GM03348 (cell line): ENCODE results near the gene EN1.

Source experiments
- DNase-seq: peaks from one replicate; pipeline ENCODE4 v3.0.0; 2012; ENCODE audit warnings: low spot score

Gene EN1

DNA sequence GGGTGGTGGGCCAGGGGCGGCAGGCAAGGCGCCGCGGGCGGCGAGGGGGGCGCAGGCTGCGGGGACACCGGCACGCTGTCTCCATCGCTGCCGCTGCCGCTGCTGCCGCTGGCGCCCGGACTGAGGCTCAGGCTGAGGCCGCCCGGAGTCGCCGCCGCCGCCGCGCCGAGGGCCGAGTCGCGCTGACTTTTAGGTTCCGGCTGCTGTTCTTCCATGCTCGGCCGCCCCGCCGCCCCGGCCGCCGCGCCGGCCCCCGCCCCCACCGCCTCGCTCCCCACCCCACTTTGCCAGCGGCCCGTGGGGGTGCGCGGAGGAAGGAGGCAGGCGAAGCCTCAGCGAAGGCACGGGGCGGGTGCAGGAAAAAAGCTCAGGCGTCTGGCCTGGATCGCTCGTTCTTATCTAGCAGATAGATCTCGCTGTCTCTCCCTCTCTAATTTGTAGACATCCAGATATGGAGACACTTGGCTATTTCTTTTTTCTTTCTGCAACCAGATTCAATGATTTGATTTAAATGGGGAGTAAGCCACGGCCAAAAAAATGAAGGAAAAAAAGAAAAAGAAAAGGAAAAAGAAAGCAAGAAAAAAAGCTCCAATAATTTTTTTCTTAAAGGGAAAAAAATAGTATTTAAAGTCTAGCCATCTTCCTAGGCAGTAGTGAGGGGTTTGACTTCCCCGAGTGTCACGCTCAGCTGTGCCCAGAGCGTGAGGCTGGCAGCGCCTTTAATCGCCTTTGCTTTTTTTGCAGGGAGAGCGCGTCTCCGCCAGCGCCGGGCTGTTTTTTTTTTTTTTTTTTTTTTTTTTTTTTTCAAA, at the start of gene EN1:
EN1 (minus strand) TSS at position 696 of the 809 bp plus-strand sequence; CDS start at position 215, 481 bp downstream.
- peak; percentile 84 for DNase-seq

DNA sequence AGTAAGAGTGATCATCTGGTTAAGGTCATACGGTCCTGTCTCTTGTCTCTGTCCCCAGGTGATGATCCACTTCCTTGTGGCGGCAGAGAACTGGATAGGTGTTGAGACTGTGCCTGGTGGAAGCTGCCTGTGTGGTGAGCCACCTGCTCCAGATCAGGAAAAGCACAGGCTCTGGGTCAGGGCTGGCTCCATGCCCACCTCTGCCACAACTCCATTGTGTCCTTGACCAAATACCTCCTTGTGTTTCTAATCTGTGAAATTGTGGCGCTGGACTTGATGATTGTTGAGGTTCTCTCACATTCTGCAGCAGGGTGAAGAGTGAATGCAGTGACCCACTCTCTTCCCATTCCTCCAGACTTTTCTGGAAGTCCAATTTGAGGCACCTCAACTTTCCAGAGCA, 45.7 kb upstream of the EN1 start:
- no peak for DNase-seq

DNA sequence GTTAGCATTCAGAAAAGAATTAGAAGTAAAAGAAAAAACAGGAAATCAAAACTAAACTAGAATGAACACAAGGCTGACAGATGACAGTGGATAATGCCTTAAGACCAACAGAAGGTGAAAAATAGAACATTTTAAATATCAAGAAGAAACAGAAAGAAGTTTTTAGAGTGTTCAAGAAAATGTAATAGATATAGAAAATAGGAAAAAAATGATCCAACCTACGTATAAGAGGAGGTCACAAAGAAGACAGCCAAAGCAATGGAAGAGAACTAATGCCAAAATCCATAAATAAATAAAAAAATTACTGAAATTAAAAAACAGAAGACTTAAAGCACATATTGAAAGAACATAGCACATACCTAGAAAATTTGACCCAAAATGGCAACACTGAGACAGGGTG, 42.5 kb upstream of the EN1 start:
- no peak for DNase-seq

DNA sequence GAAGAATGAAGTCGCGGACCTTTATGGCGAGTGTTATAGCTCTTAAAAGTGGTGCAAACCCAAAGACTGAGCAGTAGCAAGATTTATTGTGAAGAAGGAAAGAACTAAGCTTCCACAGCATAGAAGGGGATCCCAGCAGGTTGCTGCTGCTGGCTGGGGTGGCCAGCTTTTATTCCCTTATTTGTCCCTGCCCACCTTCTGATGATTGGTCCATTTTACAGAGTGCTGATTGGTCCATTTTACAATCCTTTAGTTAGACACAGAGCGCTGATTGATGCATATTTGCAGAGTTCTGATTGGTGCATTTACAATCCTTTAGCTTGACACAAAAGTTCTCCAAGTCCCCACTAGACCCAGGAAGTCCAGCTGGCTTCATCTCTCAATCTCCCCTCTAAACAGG, 36.3 kb upstream of the EN1 start:
- no peak for DNase-seq

DNA sequence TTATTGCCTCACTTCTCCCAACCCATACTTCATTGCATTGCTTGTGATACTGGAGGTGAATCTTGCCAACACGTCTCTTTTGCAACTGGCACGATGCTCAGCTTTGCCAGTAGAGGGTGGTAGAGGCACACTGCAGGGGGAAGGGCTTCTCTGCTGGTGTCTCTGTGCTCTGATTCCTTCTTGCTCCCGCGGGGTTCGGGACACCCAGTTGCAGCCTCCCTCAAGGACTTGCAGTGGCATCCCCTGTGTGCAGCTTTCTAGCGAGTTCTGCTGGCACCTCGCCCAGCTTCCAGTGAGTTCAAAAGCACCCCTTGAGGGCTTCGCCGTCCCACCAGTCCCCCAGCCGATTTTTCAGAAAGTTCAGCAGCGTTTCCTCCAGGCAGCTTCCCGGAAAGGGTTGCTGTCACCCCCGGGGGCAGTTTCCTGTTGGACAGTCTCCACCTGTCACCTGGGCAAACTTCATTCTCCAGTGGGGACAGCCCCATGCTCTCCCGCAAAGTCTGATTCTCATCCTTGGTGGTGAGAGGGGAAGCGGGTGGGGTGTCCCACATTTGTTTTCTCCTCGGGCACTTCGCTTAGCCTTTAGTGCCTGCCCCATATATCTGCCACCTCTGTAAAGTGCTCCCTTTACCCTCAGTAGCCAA, 35.4 kb upstream of the EN1 start:
- DNase-seq, result peak; percentile 79

DNA sequence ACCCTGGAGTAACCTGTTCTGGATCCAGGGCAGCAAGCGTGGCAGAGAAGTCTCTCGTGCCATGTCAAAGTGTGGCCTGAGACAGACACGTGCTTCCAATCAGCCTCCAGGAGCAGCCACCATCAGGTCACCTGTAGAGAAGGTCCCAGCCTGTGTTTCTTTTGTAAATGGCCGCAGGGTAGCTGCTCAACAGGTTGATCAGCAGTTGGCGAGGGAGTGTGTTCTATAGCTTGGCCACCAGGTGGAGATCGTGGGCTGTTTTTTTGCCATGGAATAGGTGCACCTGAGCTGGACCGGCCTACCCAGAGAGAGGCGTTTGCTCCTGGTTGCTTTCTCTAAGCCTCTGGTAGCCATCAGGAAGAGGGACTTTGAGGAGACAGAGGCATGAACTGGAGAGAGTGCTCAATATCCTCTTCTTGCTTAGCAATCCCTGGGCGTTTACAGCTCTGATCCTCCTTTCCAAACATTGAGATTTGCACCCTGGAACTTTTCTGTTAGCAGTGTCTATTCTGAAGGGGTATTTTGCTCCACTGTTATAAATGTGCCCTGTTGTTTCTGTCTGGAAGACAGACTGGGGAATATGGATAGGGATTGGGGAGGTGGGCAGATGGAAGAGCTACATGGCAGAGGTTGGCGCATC, 34.2 kb upstream of the EN1 start:
- DNase-seq, result peak; percentile 60

DNA sequence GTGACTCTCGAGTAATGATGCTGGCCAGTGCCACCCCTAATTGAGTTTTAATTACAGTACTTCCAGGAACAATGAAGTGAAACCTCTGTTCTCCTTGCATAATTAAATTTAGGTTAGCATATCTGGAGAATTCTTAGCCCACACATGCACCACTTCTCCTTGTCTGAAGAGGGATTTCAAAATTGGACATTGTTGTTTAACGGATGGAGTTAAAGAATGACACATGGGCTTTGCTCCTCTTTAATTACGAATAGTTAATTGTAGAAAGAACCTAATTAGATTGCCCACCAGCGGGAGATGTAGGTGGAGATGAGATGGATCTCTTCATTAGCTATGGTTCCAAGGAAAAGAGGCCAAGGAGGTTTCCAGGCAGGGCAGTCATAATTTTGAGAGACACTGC, 33.1 kb upstream of the EN1 start:
- no peak for DNase-seq

DNA sequence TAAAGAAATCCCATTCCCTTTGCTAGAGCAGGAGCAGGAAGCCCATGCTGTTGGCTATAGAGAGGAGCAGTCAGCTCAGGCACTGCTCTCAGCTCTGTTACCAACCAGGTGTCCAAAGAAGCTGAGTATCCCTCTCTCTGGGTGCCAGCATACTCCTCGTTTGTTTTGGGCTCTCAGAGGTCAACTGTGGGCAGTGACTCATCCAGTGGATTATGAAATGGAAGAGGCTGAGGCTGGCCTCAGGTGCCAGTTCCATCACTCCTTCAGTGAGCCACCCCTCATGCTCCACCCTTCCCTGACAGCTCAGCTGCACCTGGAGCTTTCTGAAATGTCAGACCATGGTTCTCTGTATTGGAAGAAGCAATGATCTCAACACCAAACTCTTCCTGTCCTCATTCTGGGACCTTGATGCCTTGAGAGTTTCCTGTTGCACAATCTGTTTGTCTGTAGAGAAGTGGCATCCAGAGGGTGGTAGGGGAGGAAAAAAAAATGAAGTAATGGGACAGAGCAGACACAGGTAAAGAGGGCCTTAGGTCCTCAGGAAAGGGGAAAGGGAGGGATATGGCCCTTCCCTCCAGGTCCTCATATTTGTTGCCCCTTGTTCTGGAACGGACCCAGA, 31.2 kb upstream of the EN1 start:
- no peak for DNase-seq

DNA sequence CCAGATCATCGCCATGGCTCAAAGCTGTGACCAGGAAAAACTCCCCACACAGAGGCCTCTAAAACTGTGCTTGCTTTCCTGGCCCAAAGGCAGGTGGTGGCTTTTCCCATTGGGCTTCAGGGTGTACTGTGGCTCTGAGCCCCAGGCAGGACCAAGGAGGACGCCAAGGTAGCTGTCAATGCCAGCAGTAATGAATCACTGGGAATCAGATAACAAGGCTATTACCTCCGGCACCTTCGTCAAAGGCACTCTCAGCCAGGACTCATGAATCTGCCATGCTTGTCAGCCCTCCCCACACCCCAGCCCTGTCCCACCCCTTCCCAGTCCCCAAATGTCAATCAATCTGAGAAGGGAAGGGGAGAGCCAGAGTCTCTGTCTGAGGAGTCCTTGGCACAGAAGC, 27.9 kb upstream of the EN1 start:
- DNase-seq, result no peak

DNA sequence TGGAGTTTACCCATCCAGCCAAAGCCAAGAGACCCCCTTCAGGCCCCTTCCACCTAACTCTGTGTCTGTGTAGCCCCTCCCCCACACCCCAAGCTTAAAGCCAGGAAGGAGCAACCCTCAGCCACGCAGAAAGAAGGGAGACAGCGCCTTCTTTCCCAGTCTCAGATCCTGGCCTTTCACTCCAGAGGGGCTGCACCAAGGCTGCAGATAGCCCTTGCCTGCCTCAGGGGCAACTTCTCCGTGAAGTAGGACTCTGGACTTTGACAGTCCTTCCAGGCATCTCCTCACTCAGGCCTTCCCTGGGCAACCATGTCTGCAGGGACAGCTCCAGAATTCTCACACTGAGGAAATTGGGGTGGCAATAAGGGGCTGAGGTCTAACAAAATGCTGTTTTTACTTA, 26.9 kb upstream of the EN1 start:
- DNase-seq, result no peak

DNA sequence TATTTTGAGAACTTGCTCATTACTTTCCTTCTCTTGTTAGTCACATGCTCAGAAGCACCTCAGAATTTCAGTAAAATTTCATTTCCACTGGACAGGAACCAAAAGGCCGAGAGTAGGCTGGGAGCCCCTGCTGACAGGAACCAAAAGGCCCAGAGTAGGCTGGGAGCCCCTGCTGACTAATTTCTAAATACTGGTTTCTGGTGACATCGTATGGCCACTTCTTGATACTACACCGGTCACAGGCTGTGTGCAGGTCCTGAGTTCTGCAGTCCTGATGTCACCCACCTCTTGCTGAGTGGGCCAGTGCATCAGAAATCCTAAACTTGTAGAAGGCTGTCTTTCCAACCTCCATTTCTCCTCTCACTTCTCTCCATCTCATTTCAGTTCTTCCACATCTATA, 17.7 kb upstream of the EN1 start:
- peak; percentile 66 for DNase-seq

DNA sequence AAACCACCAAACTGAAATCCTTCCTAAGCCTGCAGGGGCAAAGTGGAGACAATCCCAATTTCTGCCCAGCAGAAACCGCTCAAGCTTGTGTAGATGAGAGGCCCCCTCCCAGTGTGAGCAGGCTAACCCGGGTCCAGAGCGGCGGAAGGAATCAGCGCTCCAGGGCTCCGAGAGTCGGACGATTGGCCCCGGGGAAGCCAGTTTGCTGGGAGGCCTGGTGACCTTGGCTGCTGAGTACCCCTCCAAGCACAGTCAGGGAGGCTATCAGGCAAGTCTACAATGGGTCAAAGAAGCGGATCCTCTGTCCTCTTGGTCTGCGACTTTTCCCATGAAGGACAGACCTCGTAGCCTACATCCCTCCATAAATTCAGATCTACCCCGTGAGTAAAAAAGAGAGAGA, 16.8 kb upstream of the EN1 start:
- no peak for DNase-seq

DNA sequence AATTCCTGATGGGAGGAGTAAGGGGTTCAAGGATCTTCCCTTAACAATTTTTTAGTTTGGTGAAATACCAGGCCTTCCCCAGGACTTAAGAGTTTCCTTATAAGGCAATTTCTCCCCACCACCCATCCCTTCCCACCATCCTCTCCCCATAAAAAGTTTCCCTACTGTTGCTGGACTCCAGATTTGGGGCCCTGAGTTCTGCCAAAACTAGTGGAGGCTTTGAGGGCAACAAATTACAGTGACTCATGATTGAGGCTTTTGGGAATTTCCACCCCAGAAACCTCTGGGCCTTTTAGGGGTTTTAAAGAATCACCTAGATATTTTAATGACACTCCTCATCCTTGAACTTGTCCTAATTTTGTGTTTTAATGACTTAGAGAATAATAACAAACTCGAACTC, 14.3 kb upstream of the EN1 start:
- peak; percentile 55 for DNase-seq

DNA sequence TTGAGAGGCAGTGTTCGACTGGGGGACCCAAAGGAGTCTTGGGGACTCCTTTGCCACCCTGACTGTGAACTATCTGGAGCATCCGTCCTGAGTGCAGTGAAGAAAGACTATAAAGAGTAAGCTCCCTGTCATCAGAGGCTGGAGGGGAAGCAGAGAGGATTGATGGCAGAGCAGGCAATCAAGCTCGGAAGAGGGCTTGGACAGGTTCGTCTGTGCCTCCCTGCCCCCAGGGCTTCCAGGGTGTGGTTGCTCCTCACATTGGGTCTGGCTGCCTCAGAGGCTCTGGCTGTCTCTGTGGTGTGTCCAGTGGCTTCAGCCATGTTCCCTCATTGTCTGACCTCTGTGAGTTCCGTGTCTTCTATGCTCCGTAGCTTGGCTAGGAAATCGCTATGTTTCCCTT, 13.8 kb upstream of the EN1 start:
- no peak for DNase-seq

DNA sequence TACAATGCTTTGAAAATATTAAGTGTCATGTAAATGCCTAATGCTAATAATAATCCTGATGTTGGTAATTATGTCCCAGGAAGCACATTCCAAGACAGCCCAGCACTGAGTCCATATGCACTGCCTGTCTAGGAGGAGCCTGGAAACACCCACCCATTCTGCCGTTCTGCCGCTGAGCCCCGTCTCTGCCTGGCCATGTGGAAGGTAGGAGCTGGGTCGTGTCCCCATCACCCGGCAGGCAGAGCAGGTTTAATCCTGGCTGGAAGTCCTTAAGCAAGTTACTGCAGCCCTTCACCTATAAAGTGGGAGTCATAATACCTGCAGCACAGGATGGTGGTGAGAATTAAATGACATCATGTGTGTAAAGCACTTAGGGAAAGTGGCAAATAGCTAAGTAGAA, 13.1 kb upstream of the EN1 start:
- no peak for DNase-seq

DNA sequence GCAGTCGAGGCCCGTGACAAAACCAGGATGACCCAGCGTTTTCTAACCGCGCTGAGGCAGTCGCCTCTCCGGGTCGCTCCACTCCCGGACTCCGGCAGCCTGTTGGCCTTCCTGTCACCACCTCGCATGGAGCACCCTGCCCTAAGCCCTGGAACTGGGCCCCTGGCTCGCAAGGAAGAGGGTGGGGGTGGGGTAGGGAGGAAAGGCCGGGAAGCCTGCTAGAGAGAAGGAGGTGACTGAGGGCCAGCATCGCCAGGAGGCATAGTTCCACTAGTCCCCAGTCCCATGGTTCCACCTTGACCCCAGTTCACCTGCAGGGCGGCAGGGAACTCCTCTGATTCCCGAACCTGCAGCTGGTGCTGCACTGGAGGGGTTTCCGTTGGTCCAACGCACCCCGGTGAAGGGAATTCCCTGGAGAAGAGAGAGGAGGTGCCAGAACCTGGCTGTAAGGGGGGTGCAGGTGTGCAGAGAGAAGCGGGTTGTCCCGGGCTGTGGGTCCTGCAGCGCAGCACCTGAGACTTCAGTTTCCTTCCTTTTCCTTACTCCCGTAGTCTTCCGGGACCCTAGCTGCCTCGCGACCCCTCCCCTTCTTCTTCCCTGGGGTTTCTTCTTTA, 11.8 kb upstream of the EN1 start:
- no peak for DNase-seq

DNA sequence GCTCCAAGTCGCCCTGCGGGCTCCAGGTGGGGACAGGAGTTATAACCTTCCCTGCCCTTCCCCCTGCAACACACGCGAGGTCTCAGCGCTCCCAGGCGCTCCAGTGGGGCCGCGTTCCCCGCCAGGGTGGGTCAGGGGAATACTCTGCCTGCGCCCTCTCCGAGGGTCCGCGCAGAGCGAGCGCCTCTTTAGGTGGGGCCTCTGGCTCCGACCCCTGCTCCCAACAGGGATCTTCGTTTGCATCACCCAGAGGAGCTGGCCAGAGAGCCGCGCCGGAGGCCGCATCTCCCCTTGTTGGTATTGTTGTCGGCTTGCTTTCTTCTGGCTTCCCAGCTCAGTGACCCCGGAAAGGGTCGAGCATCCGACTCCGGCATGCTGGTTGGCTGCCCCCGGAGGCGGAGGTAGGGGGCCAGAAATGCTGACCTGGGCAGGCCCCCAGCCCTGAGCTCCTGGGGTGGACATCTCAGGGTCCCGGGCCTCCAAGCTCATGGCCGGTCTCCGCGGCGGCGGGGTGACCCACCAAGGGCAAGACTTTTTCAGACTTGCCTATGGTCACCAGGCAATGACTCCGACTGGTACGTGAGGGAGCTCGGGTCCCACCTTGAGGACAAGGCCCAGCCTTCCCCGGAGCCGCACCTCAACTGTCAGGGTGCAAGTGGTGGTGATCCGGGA, 11.2 kb upstream of the EN1 start:
- DNase-seq, result no peak

DNA sequence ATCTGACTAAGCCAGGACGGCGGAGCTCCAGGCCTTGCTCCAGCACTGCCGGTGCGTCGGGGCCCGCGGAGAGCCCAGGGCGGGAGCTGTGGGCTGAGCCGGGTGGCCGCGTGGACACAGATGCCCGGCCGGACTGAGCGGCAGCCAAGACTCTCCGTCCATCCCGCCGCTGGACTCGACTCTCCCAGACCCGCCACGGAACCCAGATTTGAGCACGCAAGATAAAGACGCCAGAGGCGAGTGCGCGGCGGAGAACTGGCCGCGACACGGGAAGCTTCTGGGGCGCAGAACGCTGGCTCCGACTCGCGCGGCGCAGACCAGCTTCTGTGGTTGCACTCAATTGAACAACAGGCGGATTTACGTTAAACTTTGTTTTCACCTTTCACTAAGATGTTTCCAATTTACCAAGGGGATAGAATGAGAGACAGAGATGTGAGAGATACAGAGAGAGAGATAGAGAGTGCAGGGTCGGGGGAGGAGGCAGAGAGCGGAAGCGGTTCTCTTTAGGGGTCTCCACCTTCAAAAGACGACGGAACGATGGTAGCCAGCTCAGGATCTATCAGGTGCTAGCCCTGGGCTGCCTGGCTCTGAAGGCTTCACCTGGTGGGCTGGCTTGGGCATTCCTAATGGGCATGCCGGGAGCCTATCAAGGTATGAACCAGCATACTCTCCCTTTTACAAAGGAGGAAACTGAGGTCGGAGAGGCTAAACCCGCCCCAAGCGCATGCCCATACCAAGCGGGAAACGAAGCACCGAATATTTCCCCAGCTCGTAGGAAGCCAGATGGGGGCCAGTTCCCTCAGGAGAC, 10.4 kb upstream of the EN1 start:
- DNase-seq, result no peak

DNA sequence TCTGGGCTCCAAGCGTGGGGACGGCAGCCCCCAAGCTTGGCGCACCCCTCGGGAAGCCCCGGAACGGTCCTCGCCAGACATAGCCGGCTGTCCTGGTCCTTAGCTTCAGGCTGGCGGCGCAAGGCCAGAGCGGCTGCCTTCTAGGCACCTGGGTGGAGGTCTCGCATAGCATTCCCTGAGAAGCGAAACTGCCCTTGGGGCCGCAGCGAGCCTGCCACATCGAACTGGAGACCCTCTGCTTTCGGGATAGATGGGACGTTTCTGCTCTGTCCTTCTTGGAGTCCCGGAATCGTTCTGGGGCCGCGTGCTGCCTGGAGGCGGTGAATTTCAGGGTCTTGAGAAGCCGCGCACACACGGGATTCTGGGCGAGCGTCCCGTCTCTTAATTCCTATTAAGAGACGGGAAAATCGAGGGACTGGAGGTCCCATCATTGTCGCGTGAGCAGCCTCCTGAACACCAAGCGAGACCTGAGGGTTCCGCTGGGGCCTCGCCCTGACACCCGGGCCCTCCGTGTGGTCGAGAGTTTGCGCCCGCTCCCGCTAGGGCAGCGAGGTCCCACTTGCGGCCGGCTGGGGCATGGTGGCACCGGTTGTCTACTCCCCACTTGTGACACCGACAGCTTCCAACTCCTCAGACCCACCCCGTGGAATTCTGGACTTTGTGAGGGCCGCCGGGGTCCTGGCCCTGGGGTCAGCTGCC, 9.7 kb upstream of the EN1 start:
- no peak for DNase-seq

DNA sequence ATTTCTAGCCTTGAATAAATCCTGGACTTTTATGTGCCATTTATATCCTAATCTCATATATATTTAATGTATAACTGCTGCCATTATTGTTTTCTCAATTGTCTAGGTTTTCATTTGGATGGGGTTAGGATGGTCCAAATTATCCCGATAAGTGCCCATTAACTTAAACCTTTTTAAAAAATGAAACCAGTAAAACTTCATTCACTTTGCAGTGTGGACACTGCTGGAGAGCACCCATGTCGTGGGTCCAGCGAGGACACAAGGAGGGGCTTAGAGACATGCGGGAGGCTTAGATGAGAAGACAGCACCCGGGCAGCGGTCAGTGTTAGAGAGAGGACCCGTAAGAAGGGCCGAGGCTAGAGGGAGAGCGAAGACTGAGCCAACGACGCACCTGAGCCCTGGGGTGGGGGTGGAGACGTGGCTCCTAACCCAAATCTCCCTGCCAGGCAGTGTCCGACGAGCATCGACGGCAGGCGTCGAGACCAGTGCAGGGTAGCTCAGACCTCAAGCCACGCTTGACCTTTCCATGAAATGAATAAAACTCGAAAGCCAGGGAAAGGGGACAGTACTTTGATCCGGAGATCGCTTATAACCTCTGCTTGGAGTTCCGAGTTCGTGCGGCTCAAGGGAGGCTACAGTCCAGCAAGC, 9.0 kb upstream of the EN1 start:
- no peak for DNase-seq
